Hepatocyte (in vitro differentiated cells): ENCODE measurements around the gene ATP7B.

Experiments used
- CTCF ChIP-seq: fragments of 200-600 bp; sonication (generic); IDR thresholded peaks from 2 replicates; pipeline ENCODE4 v1.5.1; 2016; ENCODE audit warnings: antibody characterized with exemption, mild to moderate bottlenecking; ENCODE audit not compliant: poor library complexity
- EZH2 ChIP-seq: fragments of 200-600 bp; sonication (generic); IDR thresholded peaks from 2 replicates; pipeline ENCODE4 v1.6.1; 2016; ENCODE audit warnings: antibody characterized with exemption, mild to moderate bottlenecking, borderline replicate concordance

GRCh38 chr13:51894239-51894638 is 117.0 kb downstream of the ATP7B start:
- TF ChIP-seq EZH2 (no peak), CTCF (no peak)
